GM19043 (cell line): Measurements from ENCODE around the gene SHC4.
"Not testable (repeated sequence)": the region's sequence is repeated elsewhere in the genome, so short reads cannot be mapped to it uniquely, and the experiment has no call there.

Source experiments
- ATAC-seq: cut with Tn5 transposase; IDR thresholded peaks from one replicate; pipeline ENCODE4 v1.9.1; 2021; ENCODE audit warnings: low read depth; ENCODE audit not compliant: unreplicated experiment

Gene SHC4

GRCh38 chr15:48963524-48964113 lies at the start of gene SHC4:
SHC4 (minus strand) TSS chr15:48963919; CDS start chr15:48963015, 904 bp downstream.
- ATAC-seq = peak; percentile 35

- ATAC-seq = no peak
Observed at GRCh38 chr15:48999314-48999713, 35.6 kb upstream of the SHC4 start.

GRCh38 chr15:48996276-48996675 lies 32.6 kb upstream of the SHC4 start:
- ATAC-seq = no peak

- ATAC-seq = no peak
Observed at GRCh38 chr15:48993380-48993779, 29.7 kb upstream of the SHC4 start.

- ATAC-seq = peak; percentile 79
Observed at GRCh38 chr15:48992545-48992944, 28.8 kb upstream of the SHC4 start.

GRCh38 chr15:48992096-48992495 lies 28.4 kb upstream of the SHC4 start:
- ATAC-seq = no peak

GRCh38 chr15:48989170-48989569 lies 25.5 kb upstream of the SHC4 start:
- no peak for ATAC-seq

GRCh38 chr15:48987142-48987541 lies 23.4 kb upstream of the SHC4 start:
- ATAC-seq = no peak

- no peak for ATAC-seq
Observed at GRCh38 chr15:48986240-48986639, 22.5 kb upstream of the SHC4 start.

GRCh38 chr15:48985516-48985915 lies 21.8 kb upstream of the SHC4 start:
- ATAC-seq = no peak

- no peak for ATAC-seq
Observed at GRCh38 chr15:48984811-48985352, 21.2 kb upstream of the SHC4 start.

- ATAC-seq = no peak
Observed at GRCh38 chr15:48984021-48984710, 20.4 kb upstream of the SHC4 start.

GRCh38 chr15:48983300-48983699 lies 19.6 kb upstream of the SHC4 start:
- no peak for ATAC-seq

- no peak for ATAC-seq
Observed at GRCh38 chr15:48981941-48982340, 18.2 kb upstream of the SHC4 start.

- no peak for ATAC-seq
Observed at GRCh38 chr15:48978638-48979037, 14.9 kb upstream of the SHC4 start.

- no peak for ATAC-seq
Observed at GRCh38 chr15:48976444-48977088, 12.8 kb upstream of the SHC4 start.

GRCh38 chr15:48975472-48976419 lies 12.0 kb upstream of the SHC4 start:
- ATAC-seq = peak; percentile 96

- ATAC-seq = no peak
Observed at GRCh38 chr15:48974882-48975281, 11.2 kb upstream of the SHC4 start.

GRCh38 chr15:48972750-48973503 lies 9.2 kb upstream of the SHC4 start:
- no peak for ATAC-seq

GRCh38 chr15:48970926-48971325 lies 7.2 kb upstream of the SHC4 start:
- ATAC-seq = not testable (repeated sequence)
